BJ (cell line): ENCODE data around the gene SLC17A9. TPM values are rescaled to one million over a fixed set of nuclear protein-coding genes. Genes with fewer than 3 reads are reported as not detected.

Source experiments
- CTCF ChIA-PET: fragments of 350-600 bp; formaldehyde crosslinking; extraction: SDS; loops from one replicate; lab custom pipeline; 2021; ENCODE audit warnings: antibody characterized with exemption, inconsistent platforms; lab: Yijun Ruan, JAX
- POLR2A ChIA-PET: fragments of 300-600 bp; sonication (Branson Sonifier 250); formaldehyde crosslinking; extraction: SDS; loops from one replicate; lab custom pipeline; 2021; ENCODE audit warnings: antibody characterized with exemption; lab: Charles Lee
- DNase-seq: peaks from one replicate; pipeline ENCODE4 v3.0.0-alpha.2; 2011; ENCODE audit warnings: low read depth
- H3K27me3 ChIP-seq: 2 replicates; pipeline ENCODE4 v1.6.0; 2011; ENCODE audit warnings: low read length; ENCODE audit not compliant: control insufficient read depth, insufficient read depth
- H3K36me3 ChIP-seq: 2 replicates; pipeline ENCODE4 v1.5.1; 2011; ENCODE audit warnings: low read length; ENCODE audit not compliant: control insufficient read depth, insufficient read depth
- H3K4me3 ChIP-seq: 2 replicates; pipeline ENCODE4 v1.5.1; 2011; ENCODE audit warnings: low read depth, mild to moderate bottlenecking, control low read depth, low read length
- polyA plus RNA-seq: library from polyadenylated mRNA; depleted of rRNA; stranded (reverse); fragments of >200 nt; gene quantifications from 2 replicates; pipeline ENCODE4 v1.2.3, GENCODE V29; 2011
- TF ChIP-seq, protein P1 (sequence below): IDR thresholded peaks from 2 replicates; pipeline ENCODE4 v1.5.1; 2011; ENCODE audit warnings: low read depth, mild to moderate bottlenecking, control low read depth, inconsistent platforms, low read length, moderate library complexity; ENCODE audit not compliant: insufficient read depth

Gene SLC17A9
- polyA plus RNA-seq, 1 experiment: 30.8 TPM

GRCh38 chr20:63004607-63005364 is 52.3 kb downstream of the SLC17A9 start:
- TF ChIP-seq, protein P1, sequence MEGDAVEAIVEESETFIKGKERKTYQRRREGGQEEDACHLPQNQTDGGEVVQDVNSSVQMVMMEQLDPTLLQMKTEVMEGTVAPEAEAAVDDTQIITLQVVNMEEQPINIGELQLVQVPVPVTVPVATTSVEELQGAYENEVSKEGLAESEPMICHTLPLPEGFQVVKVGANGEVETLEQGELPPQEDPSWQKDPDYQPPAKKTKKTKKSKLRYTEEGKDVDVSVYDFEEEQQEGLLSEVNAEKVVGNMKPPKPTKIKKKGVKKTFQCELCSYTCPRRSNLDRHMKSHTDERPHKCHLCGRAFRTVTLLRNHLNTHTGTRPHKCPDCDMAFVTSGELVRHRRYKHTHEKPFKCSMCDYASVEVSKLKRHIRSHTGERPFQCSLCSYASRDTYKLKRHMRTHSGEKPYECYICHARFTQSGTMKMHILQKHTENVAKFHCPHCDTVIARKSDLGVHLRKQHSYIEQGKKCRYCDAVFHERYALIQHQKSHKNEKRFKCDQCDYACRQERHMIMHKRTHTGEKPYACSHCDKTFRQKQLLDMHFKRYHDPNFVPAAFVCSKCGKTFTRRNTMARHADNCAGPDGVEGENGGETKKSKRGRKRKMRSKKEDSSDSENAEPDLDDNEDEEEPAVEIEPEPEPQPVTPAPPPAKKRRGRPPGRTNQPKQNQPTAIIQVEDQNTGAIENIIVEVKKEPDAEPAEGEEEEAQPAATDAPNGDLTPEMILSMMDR: no peak
- no peak for DNase-seq
- no peaks in the 10 kb centered on the region for H3K36me3 ChIP-seq
- POLR2A ChIA-PET: no interaction called here
- peaks cover 55% of the 10 kb centered on the region for H3K27me3 ChIP-seq
- H3K4me3 ChIP-seq: no peak overlapping the region
- CTCF ChIA-PET: interaction anchor here (1.2 to 1.9 kb wide), 2 partner anchors 25 to 132 kb away, joined by 3 to 4 read pairs; no protein-coding TSS in a partner anchor

DNA sequence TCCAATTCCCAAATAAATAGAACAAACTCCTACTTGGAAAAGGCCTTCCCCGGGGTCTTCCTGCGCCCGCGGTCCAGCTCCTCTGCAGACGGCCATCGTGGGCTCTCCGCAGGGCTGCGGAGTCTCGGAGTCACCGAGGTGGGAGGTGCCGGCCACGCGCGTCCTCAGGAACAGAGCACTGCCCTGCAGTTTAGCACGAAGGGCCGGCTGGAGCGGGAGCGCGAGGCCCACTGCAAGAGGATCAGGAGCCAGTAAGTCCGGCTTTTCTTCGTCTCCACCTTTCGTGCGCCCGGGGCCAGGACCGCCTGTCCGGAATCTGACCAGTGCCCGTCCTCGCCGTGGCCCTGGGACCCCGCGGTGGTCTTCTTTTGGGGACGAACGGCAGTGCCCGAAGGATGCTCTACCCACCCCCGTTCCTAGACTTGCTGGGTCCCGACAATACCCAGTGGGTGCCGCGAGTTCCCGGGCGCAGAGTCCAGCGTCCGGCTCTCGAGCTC is 52.9 kb downstream of the SLC17A9 start:
- no peaks in the 10 kb centered on the region for H3K36me3 ChIP-seq
- ChIA-PET CTCF (no interaction called here), POLR2A (no interaction called here)
- TF ChIP-seq, protein P1: no peak
- H3K4me3 ChIP-seq: no peak overlapping the region
- peaks cover 57% of the 10 kb centered on the region for H3K27me3 ChIP-seq
- no peak for DNase-seq

DNA sequence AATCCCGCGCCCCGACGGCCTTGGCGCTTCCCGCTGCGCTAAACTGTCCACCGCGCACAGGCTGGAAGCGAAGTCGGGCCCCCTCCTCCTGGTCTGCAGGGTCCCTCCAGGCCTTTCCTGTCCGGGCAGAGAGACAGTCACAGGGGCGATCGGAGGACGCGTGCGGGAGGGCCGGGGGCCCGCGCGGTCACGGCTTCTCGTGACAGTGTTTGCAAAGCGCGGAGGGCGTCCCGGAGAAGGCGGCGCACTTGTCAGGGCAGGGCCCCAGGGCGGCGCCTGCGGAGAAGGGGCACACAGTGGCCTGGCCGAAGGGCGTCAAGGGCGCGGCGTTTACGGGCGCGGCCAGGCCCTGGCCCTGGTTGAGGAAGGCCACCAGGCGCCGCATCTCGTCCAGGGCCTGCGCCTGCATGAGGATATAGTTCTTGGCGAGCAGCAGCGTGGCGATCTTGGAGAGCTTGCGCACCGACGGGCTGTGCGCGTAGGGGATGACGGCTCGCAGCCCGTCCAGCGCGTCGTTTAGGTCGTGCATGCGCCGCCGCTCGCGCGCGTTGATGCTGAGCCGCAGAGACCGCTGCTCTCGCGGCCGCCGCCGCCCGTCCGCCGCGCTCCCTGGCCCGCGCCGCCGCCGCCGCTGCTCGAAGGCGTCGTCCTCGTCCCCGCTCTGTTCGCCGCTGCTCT is 53.5 kb downstream of the SLC17A9 start:
- Histone ChIP-seq H3K4me3 (no peak overlapping the region), H3K36me3 (no peaks in the 10 kb centered on the region), H3K27me3 (peaks cover 55% of the 10 kb centered on the region)
- TF ChIP-seq, protein P1: no peak
- ChIA-PET POLR2A (no interaction called here), CTCF (no interaction called here)
- no peak for DNase-seq

- POLR2A ChIA-PET: no interaction called here
- CTCF ChIA-PET: interaction anchor here (0.9 kb wide), 1 partner anchor 15 kb away, joined by 3 read pairs; no protein-coding TSS in a partner anchor
Observed at GRCh38 chr20:63006540-63007359, 54.2 kb downstream of the SLC17A9 start, which contains the start of gene BHLHE23. BHLHE23 (minus strand) TSS chr20:63006964; CDS start chr20:63006774, 190 bp downstream.

More at GRCh38 chr20:63006540-63007359, 54.2 kb downstream of the SLC17A9 start, which contains the start of gene BHLHE23:
- H3K36me3 ChIP-seq: no peaks in the 10 kb centered on the region
- H3K27me3 ChIP-seq: peaks cover 59% of the 10 kb centered on the region
- TF ChIP-seq, protein P1: no peak
- no peak within 1 kb of the TSS for H3K4me3 ChIP-seq
- DNase-seq: no peak
